Measurements from ENCODE around the gene LSM12. TPM values are rescaled to one million over a fixed set of nuclear protein-coding genes. Genes with fewer than 3 reads are reported as not detected.

The LSM12 gene
- total and polyA plus RNA-seq, 4 donors, result 14.8 to 54.6 (median 35.6) TPM

DNA sequence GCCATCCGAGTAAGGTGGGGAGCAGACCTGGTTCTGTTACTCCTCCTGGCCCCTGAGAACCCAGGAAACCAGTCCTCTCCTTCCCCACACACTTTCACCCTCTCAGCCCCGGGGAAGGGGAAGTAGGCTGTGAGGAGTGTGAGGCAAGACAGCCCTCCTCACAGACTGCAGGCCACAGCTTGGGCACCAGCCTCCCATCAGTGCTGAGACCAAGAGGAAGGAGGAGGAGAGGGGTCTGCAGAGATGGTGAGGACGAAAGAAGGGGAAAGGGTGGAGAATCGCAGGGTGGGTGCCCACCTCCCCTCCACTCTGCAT lies 11.1 kb upstream of the LSM12 start:
- H3K27ac ChIP-seq (ENCODE audit: low read depth in 1 of 2, low read length in 1 of 2), result peak overlapping the region in 1 of 2 donors; percentile 54
- peaks cover 0 to 7% (median 0%) of the 10 kb centered on the region in 5 donors for H3K4me1 ChIP-seq (ENCODE audit: control insufficient read depth in 5 of 5, insufficient read depth in 5 of 5, low read length in 5 of 5)
- H3K4me3 ChIP-seq, result no peak overlapping the region
- no peak for DNase-seq
- no peak for ATAC-seq (ENCODE audit: insufficient read depth, low FRiP score)
- H3K36me3 ChIP-seq (ENCODE audit: control insufficient read depth in 4 of 4, insufficient read depth in 4 of 4, low read length in 4 of 4), result peaks cover 29 to 74% (median 43%) of the 10 kb centered on the region in 4 donors
- 36 to 60% methylated on average over 4 of the region's 4 CpGs for WGBS, 2 donors
- no peaks in the 10 kb centered on the region for H3K27me3 ChIP-seq (ENCODE audit: control insufficient read depth in 3 of 3, insufficient read depth in 3 of 3, low read length in 2 of 3)
- no peak overlapping the region for H3K9ac ChIP-seq (ENCODE audit: insufficient read depth in 1 of 2, low read length in 2 of 2)
- TF ChIP-seq, protein P1, sequence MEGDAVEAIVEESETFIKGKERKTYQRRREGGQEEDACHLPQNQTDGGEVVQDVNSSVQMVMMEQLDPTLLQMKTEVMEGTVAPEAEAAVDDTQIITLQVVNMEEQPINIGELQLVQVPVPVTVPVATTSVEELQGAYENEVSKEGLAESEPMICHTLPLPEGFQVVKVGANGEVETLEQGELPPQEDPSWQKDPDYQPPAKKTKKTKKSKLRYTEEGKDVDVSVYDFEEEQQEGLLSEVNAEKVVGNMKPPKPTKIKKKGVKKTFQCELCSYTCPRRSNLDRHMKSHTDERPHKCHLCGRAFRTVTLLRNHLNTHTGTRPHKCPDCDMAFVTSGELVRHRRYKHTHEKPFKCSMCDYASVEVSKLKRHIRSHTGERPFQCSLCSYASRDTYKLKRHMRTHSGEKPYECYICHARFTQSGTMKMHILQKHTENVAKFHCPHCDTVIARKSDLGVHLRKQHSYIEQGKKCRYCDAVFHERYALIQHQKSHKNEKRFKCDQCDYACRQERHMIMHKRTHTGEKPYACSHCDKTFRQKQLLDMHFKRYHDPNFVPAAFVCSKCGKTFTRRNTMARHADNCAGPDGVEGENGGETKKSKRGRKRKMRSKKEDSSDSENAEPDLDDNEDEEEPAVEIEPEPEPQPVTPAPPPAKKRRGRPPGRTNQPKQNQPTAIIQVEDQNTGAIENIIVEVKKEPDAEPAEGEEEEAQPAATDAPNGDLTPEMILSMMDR (IDR thresholded peaks at IDR 0.05; ENCODE audit: control extremely low read depth, extremely low read depth), result no peak
- H3K9me3 ChIP-seq (ENCODE audit: control insufficient read depth in 4 of 4, insufficient read depth in 3 of 4, low read length in 3 of 4), result no peaks in the 10 kb centered on the region

DNA sequence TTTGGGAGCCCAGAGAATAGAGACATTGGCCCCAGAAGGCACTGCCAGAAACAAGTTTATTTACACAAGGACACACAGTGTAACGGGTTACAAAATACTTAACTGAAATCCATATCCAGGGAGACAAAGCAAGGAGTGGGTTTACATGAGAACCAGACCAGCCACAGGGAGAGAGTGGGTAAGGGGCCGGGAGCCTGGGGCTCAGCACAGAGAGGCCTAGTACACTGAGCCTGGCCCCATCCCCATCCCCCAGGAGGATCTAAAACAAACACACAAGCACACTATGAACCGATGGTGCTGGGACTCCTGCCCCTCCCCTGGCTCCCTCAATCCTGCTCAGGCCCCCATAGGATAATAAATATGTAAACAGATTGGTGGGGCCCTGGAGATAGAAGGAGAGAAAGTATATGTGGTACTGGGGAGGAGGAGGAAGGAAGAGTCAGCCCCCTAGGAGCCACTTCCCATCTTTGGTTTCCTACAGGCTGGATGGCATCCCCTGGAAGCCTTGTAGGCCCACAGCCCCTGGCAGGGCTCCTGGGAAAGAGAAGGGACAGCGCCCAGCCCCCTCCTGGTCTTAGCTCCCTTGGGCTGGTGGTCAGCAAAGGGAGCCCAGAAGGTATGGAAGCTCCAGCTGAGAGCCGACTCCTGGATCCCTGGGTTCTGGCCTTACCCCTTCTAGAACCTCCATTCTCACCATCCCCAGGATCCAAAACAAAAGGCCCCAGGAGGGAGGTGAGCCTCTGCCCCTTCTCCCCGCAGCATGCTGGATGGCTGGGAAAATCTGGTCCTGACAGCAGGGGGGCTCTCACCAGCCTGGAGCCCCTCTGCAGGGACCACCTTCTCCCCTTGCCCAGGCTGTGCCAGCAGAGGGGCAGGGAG lies 10.5 kb upstream of the LSM12 start:
- DNase-seq (no peak), ATAC-seq (ENCODE audit: insufficient read depth, low FRiP score) (no peak)
- Histone ChIP-seq H3K4me1 (ENCODE audit: control insufficient read depth in 5 of 5, insufficient read depth in 5 of 5, low read length in 5 of 5) (peaks cover under 1 to 9% (median 1%) of the 10 kb centered on the region in 5 donors), H3K27ac (ENCODE audit: low read depth in 1 of 2, low read length in 1 of 2) (peak overlapping the region in 1 of 2 donors; percentile 54), H3K36me3 (ENCODE audit: control insufficient read depth in 4 of 4, insufficient read depth in 4 of 4, low read length in 4 of 4) (peaks cover 25 to 69% (median 38%) of the 10 kb centered on the region in 4 donors), H3K9me3 (ENCODE audit: control insufficient read depth in 4 of 4, insufficient read depth in 3 of 4, low read length in 3 of 4) (no peaks in the 10 kb centered on the region), H3K27me3 (ENCODE audit: control insufficient read depth in 3 of 3, insufficient read depth in 3 of 3, low read length in 2 of 3) (no peaks in the 10 kb centered on the region), H3K4me3 (no peak overlapping the region), H3K9ac (ENCODE audit: insufficient read depth in 1 of 2, low read length in 2 of 2) (no peak overlapping the region)
- TF ChIP-seq, protein P1 (IDR thresholded peaks at IDR 0.05; ENCODE audit: control extremely low read depth, extremely low read depth), result no peak
- WGBS, 2 donors, result 71 to 72% methylated on average over 6 of the region's 6 CpGs

DNA sequence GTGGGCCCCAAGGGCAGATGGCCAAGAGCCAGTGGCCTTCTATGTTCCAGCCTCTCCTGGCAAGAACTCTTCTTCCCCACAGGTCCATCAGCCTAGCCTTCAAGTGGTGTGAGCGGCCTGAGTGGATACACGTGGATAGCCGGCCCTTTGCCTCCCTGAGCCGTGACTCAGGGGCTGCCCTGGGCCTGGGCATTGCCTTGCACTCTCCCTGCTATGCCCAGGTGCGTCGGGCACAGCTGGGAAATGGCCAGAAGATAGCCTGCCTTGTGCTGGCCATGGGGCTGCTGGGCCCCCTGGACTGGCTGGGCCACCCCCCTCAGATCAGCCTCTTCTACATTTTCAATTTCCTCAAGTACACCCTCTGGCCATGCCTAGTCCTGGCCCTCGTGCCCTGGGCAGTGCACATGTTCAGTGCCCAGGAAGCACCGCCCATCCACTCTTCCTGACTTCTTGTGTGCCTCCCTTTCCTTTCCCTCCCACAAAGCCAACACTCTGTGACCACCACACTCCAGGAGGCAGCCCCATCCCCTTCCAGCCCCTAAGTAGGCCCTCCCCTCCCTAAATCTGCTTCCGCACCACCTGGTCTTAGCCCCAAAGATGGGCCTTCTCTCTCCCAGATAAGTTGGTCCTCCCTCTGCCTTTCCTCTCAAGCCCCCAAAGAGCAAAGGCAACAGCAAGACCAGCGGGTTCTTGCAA lies 9.3 kb upstream of the LSM12 start:
- DNase-seq, result no peak
- no peak overlapping the region for H3K27ac ChIP-seq (ENCODE audit: low read depth in 1 of 2, low read length in 1 of 2)
- H3K9me3 ChIP-seq (ENCODE audit: control insufficient read depth in 4 of 4, insufficient read depth in 3 of 4, low read length in 3 of 4), result no peaks in the 10 kb centered on the region
- no peak overlapping the region for H3K4me3 ChIP-seq
- peaks cover 25 to 61% (median 34%) of the 10 kb centered on the region in 4 donors for H3K36me3 ChIP-seq (ENCODE audit: control insufficient read depth in 4 of 4, insufficient read depth in 4 of 4, low read length in 4 of 4)
- no peaks in the 10 kb centered on the region for H3K27me3 ChIP-seq (ENCODE audit: control insufficient read depth in 3 of 3, insufficient read depth in 3 of 3, low read length in 2 of 3)
- H3K4me1 ChIP-seq (ENCODE audit: control insufficient read depth in 5 of 5, insufficient read depth in 5 of 5, low read length in 5 of 5), result peaks cover 4 to 18% (median 7%) of the 10 kb centered on the region in 5 donors
- 83 to 84% methylated on average over 10 of the region's 10 CpGs for WGBS, 2 donors
- ATAC-seq (ENCODE audit: insufficient read depth, low FRiP score), result no peak
- no peak overlapping the region for H3K9ac ChIP-seq (ENCODE audit: insufficient read depth in 1 of 2, low read length in 2 of 2)
- TF ChIP-seq, protein P1 (IDR thresholded peaks at IDR 0.05; ENCODE audit: control extremely low read depth, extremely low read depth), result no peak

All from lung (tissue), 12 donors.